K562 (cell line): ENCODE data around the gene COMTD1. TPM values are rescaled to one million over a fixed set of nuclear protein-coding genes. Genes with fewer than 3 reads are reported as not detected.

Experiments used
- ATAC-seq: fragments of 200-7000 bp; cut with Tn5 transposase; 3 replicates; pipeline ENCODE4 v1.9.1; 2020; ENCODE audit warnings: moderate library complexity
- BruUV-seq: library from RNA; stranded (reverse); fragments of 400-500 nt; replicated peaks from 2 replicates; lab custom pipeline; 2021; lab: Mats Ljungman, UMichigan
- CTCF ChIA-PET: fragments of 300-600 bp; formaldehyde crosslinking; extraction: SDS; loops from one replicate; lab custom pipeline; 2021; ENCODE audit warnings: low intra/inter-chr PET ratio; lab: Yijun Ruan, JAX
- POLR2A ChIA-PET: fragments of 300-600, 350-650 bp; sonication (Branson Sonifier 250); formaldehyde crosslinking; extraction: SDS; loops from one replicate; lab custom pipeline; 2021; ENCODE audit warnings: antibody characterized with exemption, inconsistent platforms; lab: Yijun Ruan, JAX
- DNase-seq, 4 experiments: peaks; one replicate each; pipeline versions ENCODE4 v3.0.0 to v3.0.0-alpha.2; 2011 to 2018; ENCODE audit warnings: low spot score in 3 of 4, mixed read lengths in 3 of 4; ENCODE audit errors: extremely low read depth in 1 of 4
- FAIRE-seq: peaks from 2 replicates; lab custom pipeline; 2011; peaks lifted over from hg19 to GRCh38; lab: Jason Lieb, UNC
- H2AFZ ChIP-seq: 2 replicates; pipeline ENCODE4 v1.6.0; 2011; ENCODE audit warnings: low read depth, low read length, control low read depth, inconsistent platforms
- H3K27ac ChIP-seq: fragments of 200-600 bp; 3 replicates; pipeline ENCODE4 v1.8.0; 2011; ENCODE audit warnings: low read depth, mild to moderate bottlenecking, control low read depth, inconsistent platforms, low read length, moderate library complexity, mixed read lengths; ENCODE audit errors: extremely low read depth
- H3K27me3 ChIP-seq, 2 experiments: fragments of 300-600 bp in 1 of 2; 2 replicates in 1 of 2; 3 replicates in 1 of 2; pipeline versions ENCODE4 v1.6.0 to v1.8.0; 2011; ENCODE audit warnings: inconsistent platforms in 2 of 2, low read length in 2 of 2, mild to moderate bottlenecking in 1 of 2, mixed read lengths in 1 of 2, moderate library complexity in 1 of 2; ENCODE audit not compliant: control insufficient read depth in 2 of 2, insufficient read depth in 2 of 2
- H3K36me3 ChIP-seq: fragments of 300-600 bp; 3 replicates; pipeline ENCODE4 v1.8.0; 2011; ENCODE audit warnings: mild to moderate bottlenecking, low read length, inconsistent platforms; ENCODE audit not compliant: control insufficient read depth, insufficient read depth
- H3K4me1 ChIP-seq, 2 experiments: fragments of 200-600 bp in 1 of 2; replicated peaks in 1 of 2; 2 replicates in 1 of 2; 3 replicates in 1 of 2; pipeline versions ENCODE4 v1.5.1 to v1.8.0; 2011; ENCODE audit warnings: inconsistent platforms in 2 of 2, low read length in 2 of 2, mild to moderate bottlenecking in 1 of 2, mixed read lengths in 1 of 2, moderate library complexity in 1 of 2; ENCODE audit not compliant: control insufficient read depth in 2 of 2, insufficient read depth in 2 of 2
- H3K4me2 ChIP-seq: 2 replicates; pipeline ENCODE4 v1.6.1; 2011; ENCODE audit warnings: low read length, control low read depth, inconsistent platforms, mixed read lengths; ENCODE audit not compliant: insufficient read depth
- H3K4me3 ChIP-seq: fragments of 200-600 bp; sonication (generic), shearing (Covaris generic); 2 replicates; pipeline ENCODE4 v1.5.1; 2016; ENCODE audit warnings: control low read depth, inconsistent platforms
- H3K79me2 ChIP-seq: fragments of 200-600 bp; 3 replicates; pipeline ENCODE4 v1.8.0; 2011; ENCODE audit warnings: low read length, inconsistent platforms; ENCODE audit not compliant: control insufficient read depth, insufficient read depth
- H3K9ac ChIP-seq, 2 experiments: 2 replicates each; pipeline versions ENCODE4 v1.6.0 to v1.6.1; 2011; ENCODE audit warnings: low read depth in 2 of 2, low read length in 2 of 2, control low read depth in 1 of 2, inconsistent platforms in 1 of 2, mild to moderate bottlenecking in 1 of 2, mixed read lengths in 1 of 2; ENCODE audit not compliant: insufficient read depth in 1 of 2
- H3K9me1 ChIP-seq: one replicate; pipeline ENCODE4 v1.6.0; 2011; ENCODE audit warnings: inconsistent platforms, mild to moderate bottlenecking, low read length, moderate library complexity; ENCODE audit not compliant: control insufficient read depth, insufficient read depth
- H3K9me3 ChIP-seq: replicated peaks from 2 replicates; pipeline ENCODE4 v1.5.1; 2011; ENCODE audit warnings: low read depth, low read length, inconsistent platforms; ENCODE audit not compliant: control insufficient read depth, insufficient read depth
- H4K20me1 ChIP-seq: replicated peaks from 2 replicates; pipeline ENCODE4 v1.6.1; 2011; ENCODE audit warnings: low read length, inconsistent platforms, mixed read lengths; ENCODE audit not compliant: control insufficient read depth, insufficient read depth
- BHLHE40 ChIP-seq: IDR thresholded peaks from 2 replicates; pipeline ENCODE4 v1.6.1; 2011; ENCODE audit warnings: low read length, improper control_type of control experiment
- FOXA1 ChIP-seq: fragments of 450-650 bp; IDR thresholded peaks from 2 replicates; pipeline ENCODE4 v1.6.1; 2016; ENCODE audit warnings: mild to moderate bottlenecking, borderline replicate concordance
- JUN ChIP-seq, 2 experiments: sonication (generic) in 1 of 2; formaldehyde crosslinking in 1 of 2; IDR thresholded peaks; 2 replicates each; pipeline versions ENCODE4 v1.6.1 to v1.8.0; 2012 to 2022; ENCODE audit warnings: borderline replicate concordance in 2 of 2, mild to moderate bottlenecking in 2 of 2, improper control_type of control experiment in 1 of 2, low read depth in 1 of 2, low read length in 1 of 2, missing genetic modification reagents in 1 of 2
- MAFF ChIP-seq: IDR thresholded peaks from 2 replicates; pipeline ENCODE4 v1.6.1; 2012; ENCODE audit warnings: low read length, improper control_type of control experiment
- NFIC ChIP-seq: fragments of 450-650 bp; IDR thresholded peaks from 2 replicates; pipeline ENCODE4 v1.6.1; 2017; ENCODE audit warnings: mild to moderate bottlenecking, inconsistent platforms
- PHB ChIP-seq: fragments of 250-450 bp; sonication (Bioruptor Pico); IDR thresholded peaks from 2 replicates; pipeline ENCODE4 v1.5.0; 2021
- STAT5A ChIP-seq: IDR thresholded peaks from 2 replicates; pipeline ENCODE4 v1.6.1; 2012; ENCODE audit warnings: low read length, inconsistent platforms, borderline replicate concordance
- TEAD4 ChIP-seq, 2 experiments: sonication (generic) in 1 of 2; formaldehyde crosslinking in 1 of 2; IDR thresholded peaks; 2 replicates each; pipeline versions ENCODE4 v1.6.1 to v1.8.0; 2012 to 2022; ENCODE audit warnings: borderline replicate concordance in 1 of 2, inconsistent platforms in 1 of 2, low read length in 1 of 2, mild to moderate bottlenecking in 1 of 2, missing genetic modification reagents in 1 of 2
- ZKSCAN8 ChIP-seq: fragments of 200-800 bp; sonication (Bioruptor generic); IDR thresholded peaks from 2 replicates; pipeline ENCODE4 v1.6.1; 2016; ENCODE audit warnings: missing genetic modification characterization, missing compliant biosample characterization
- WGBS: fragments of 100-300 bp; shearing (Covaris generic); methylation state at CpG from one replicate; pipeline ENCODE4 v1.1.6; 2016; ENCODE audit warnings: low coverage, mixed read lengths; ENCODE audit not compliant: insufficient coverage; ENCODE audit errors: missing lambda C conversion rate; 5-methylcytosine and 5-hydroxymethylcytosine counted together
- in situ Hi-C: fragments of 300-500 bp; cut with MboI; formaldehyde crosslinking; loops from 4 replicates; pipeline ENCODE4 v1.15.0; 2018; ENCODE audit warnings: inconsistent platforms, mixed read lengths
- intact Hi-C: fragments of 100-400 bp; cut with micrococcal nuclease; formaldehyde crosslinking; loops from 2 replicates; pipeline ENCODE4 v1.14.2; 2022
- polyA plus RNA-seq, 8 experiments: library from polyadenylated mRNA; depleted of rRNA in 4 of 8; stranded (reverse) in 5 of 8; unstranded in 3 of 8; fragments of >200 nt; fragmentation: Nextera tagmentation in 2 of 8; fragmentation: Illumina TruSeq in 1 of 8; extraction: Ambion mirVana in 2 of 8; extraction: Trizol in 1 of 8; gene quantifications; 2 replicates each; pipeline versions ENCODE4 v1.2.1 to v1.2.3, GENCODE V29; 2011 to 2014; ENCODE audit warnings: inconsistent platforms in 1 of 8, missing spikeins in 1 of 8
- total RNA-seq, 7 experiments: library from RNA; depleted of rRNA in 6 of 7; stranded (reverse); fragments of >200 nt in 6 of 7; fragmentation: Illumina TruSeq in 2 of 7; extraction: Trizol in 2 of 7; gene quantifications; 2 replicates each; pipeline versions ENCODE4 v1.2.1 to v1.2.3, GENCODE V29; 2011 to 2021; ENCODE audit warnings: low replicate concordance in 1 of 7
- TF ChIP-seq, protein P1 (sequence below): sonication (generic); formaldehyde crosslinking; IDR thresholded peaks from 2 replicates; pipeline ENCODE4 v1.8.0; 2022; ENCODE audit warnings: missing genetic modification reagents, mild to moderate bottlenecking, moderate library complexity, borderline replicate concordance
- TF ChIP-seq, protein P2 (sequence below): fragments of 150-350 bp; IDR thresholded peaks from 2 replicates; pipeline ENCODE4 v1.6.1; 2014; ENCODE audit warnings: low read depth, mild to moderate bottlenecking, low read length, borderline replicate concordance
- TF ChIP-seq, protein P3 (sequence below): IDR thresholded peaks from 2 replicates; pipeline ENCODE4 v1.6.1; 2012; ENCODE audit warnings: low read depth, low read length, improper control_type of control experiment, borderline replicate concordance

Gene COMTD1
- total and polyA plus RNA-seq, 9 of the 15 experiments (the other 6 are each of a cell fraction or from before 2014, with no cell fraction given) = 0.41 to 112 (median 13.7) TPM

DNA sequence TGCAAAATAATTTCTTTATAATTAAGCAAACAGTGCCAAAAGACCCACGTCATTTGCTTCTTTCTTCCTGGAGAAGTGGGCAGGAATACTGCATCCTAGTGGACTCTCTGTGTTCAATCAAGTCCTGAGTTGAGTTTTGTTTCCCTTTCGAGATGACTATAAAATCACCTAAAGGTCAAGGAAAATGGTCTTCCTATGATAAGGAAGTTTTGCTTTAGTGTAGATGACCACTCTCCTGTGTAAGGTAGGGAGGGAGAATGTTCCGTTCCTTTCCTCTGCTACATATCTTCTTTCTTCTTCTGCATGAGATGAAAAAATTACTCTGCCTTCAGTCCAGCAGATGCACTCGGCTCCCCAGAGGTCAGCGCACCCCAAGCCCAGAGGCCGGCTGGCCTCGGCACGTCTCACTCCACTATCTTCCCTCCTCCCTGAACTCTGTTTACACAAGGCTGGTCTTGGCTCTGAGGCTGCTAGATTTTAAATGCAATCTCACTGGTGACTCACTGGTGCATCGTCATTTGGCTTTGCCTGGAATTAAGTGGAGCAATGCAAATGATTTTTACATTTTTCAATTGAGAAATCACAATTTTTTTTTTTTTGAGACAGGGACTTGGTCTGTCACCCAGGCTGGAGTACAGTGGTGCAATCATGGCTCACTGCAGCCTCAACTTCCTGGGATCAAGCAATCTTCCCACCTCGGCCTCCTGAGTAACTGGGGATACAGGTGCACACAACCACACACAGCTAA lies 43.8 kb downstream of the COMTD1 start:
- H3K9me1 ChIP-seq = peaks cover 3% of the 10 kb centered on the region
- H3K27ac ChIP-seq = peak overlapping the region; percentile 57; the same call in 2 of the 3 replicates
- H3K79me2 ChIP-seq = no peaks in the 10 kb centered on the region
- no peaks in the 10 kb centered on the region for H4K20me1 ChIP-seq
- DNase-seq (peak; percentile 61 to 89 (median 74)), ATAC-seq (peak; percentile 93), FAIRE-seq (peak; percentile 93)
- 8% methylated on average over 10 of the region's 10 CpGs for WGBS
- no peaks in the 10 kb centered on the region for H3K36me3 ChIP-seq
- in situ Hi-C loops (no loop called here), intact Hi-C loops (loop anchor here (1.0 kb wide), 1 partner anchor 19 kb away; no protein-coding TSS in a partner anchor)
- no peaks in the 10 kb centered on the region for H3K9me3 ChIP-seq
- peaks cover 15 to 28% of the 10 kb centered on the region in 2 experiments for H3K4me1 ChIP-seq
- H3K27me3 ChIP-seq = no peaks in the 10 kb centered on the region
- CTCF ChIA-PET = interaction anchor here (0.7 to 1.8 kb wide), 4 partner anchors 10 to 44 kb away, joined by 4 to 6 read pairs (median 4); partner anchors contain the start of gene COMTD1
- no TSS peak for BruUV-seq
- no peak overlapping the region for H3K4me3 ChIP-seq
- POLR2A ChIA-PET = interaction anchor here (0.7 to 6.8 kb wide), 4 partner anchors 10 to 81 kb away, joined by 3 to 74 read pairs (median 4); partner anchors contain the start of genes SAMD8 and VDAC2
- peak overlapping the region in 1 of 2 experiments; percentile 75; a peak in 2 of 4 replicates for H3K9ac ChIP-seq
- H3K4me2 ChIP-seq = peak overlapping the region; percentile 47
- H2AFZ ChIP-seq = peak overlapping the region; percentile 10
- TF ChIP-seq STAT5A (peak; percentile 52; the same call in 1 of the 2 replicates), NFIC (peak; percentile 65), MAFF (peak; percentile 66; the same call in 1 of the 2 replicates), PHB (CRISPR knock-in tag) (no peak), FOXA1 (peak; percentile 96), JUN (IDR thresholded peaks at IDR 0.05; ENCODE audit: borderline replicate concordance, low read depth, low read length) (peak; percentile 97), JUN (CRISPR knock-in tag; IDR thresholded peaks at IDR 0.05; ENCODE audit: borderline replicate concordance) (no peak), TEAD4 (IDR thresholded peaks at IDR 0.05; ENCODE audit: low read length) (peak; percentile 67; the same call in 1 of the 2 replicates), TEAD4 (CRISPR knock-in tag; IDR thresholded peaks at IDR 0.05; ENCODE audit: borderline replicate concordance) (no peak), ZKSCAN8 (CRISPR knock-in tag) (no peak), BHLHE40 (peak; percentile 92)
- TF ChIP-seq, protein P1, sequence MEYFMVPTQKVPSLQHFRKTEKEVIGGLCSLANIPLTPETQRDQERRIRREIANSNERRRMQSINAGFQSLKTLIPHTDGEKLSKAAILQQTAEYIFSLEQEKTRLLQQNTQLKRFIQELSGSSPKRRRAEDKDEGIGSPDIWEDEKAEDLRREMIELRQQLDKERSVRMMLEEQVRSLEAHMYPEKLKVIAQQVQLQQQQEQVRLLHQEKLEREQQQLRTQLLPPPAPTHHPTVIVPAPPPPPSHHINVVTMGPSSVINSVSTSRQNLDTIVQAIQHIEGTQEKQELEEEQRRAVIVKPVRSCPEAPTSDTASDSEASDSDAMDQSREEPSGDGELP (CRISPR knock-in tag) = peak; percentile 76; the same call in 1 of the 2 replicates
- TF ChIP-seq, protein P2, sequence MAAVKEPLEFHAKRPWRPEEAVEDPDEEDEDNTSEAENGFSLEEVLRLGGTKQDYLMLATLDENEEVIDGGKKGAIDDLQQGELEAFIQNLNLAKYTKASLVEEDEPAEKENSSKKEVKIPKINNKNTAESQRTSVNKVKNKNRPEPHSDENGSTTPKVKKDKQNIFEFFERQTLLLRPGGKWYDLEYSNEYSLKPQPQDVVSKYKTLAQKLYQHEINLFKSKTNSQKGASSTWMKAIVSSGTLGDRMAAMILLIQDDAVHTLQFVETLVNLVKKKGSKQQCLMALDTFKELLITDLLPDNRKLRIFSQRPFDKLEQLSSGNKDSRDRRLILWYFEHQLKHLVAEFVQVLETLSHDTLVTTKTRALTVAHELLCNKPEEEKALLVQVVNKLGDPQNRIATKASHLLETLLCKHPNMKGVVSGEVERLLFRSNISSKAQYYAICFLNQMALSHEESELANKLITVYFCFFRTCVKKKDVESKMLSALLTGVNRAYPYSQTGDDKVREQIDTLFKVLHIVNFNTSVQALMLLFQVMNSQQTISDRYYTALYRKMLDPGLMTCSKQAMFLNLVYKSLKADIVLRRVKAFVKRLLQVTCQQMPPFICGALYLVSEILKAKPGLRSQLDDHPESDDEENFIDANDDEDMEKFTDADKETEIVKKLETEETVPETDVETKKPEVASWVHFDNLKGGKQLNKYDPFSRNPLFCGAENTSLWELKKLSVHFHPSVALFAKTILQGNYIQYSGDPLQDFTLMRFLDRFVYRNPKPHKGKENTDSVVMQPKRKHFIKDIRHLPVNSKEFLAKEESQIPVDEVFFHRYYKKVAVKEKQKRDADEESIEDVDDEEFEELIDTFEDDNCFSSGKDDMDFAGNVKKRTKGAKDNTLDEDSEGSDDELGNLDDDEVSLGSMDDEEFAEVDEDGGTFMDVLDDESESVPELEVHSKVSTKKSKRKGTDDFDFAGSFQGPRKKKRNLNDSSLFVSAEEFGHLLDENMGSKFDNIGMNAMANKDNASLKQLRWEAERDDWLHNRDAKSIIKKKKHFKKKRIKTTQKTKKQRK = no peak
- TF ChIP-seq, protein P3, sequence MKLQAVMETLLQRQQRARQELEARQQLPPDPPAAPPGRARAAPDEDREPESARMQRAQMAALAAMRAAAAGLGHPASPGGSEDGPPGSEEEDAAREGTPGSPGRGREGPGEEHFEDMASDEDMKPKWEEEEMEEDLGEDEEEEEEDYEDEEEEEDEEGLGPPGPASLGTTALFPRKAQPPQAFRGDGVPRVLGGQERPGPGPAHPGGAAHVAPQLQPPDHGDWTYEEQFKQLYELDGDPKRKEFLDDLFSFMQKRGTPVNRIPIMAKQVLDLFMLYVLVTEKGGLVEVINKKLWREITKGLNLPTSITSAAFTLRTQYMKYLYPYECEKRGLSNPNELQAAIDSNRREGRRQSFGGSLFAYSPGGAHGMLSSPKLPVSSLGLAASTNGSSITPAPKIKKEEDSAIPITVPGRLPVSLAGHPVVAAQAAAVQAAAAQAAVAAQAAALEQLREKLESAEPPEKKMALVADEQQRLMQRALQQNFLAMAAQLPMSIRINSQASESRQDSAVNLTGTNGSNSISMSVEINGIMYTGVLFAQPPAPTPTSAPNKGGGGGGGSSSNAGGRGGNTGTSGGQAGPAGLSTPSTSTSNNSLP = peak; percentile 69; the same call in 1 of the 2 replicates
